ENCODE results near the gene PLK1. TPM values are rescaled to one million over a fixed set of nuclear protein-coding genes. Genes with fewer than 3 reads are reported as not detected.
"Not testable (repeated sequence)": the region's sequence is repeated elsewhere in the genome, so short reads cannot be mapped to it uniquely, and the experiment has no call there.

PLK1 gene
- total RNA-seq, 1 donor from 2014 or later, result 45.7 TPM

- Mint-ChIP-seq H3K4me3 (no peak overlapping the region), H3K4me1 (peaks cover 5% of the 10 kb centered on the region), H3K36me3 (ENCODE audit: low read depth) (no peaks in the 10 kb centered on the region), H3K9me3 (no peaks in the 10 kb centered on the region), H3K27me3 (peaks cover 16% of the 10 kb centered on the region), H3K27ac (no peak overlapping the region)
- intact Hi-C loops (cut with micrococcal nuclease), result no loop called here
- no peak for DNase-seq
Measured at GRCh38 chr16:23734176-23734893, 55.6 kb downstream of the PLK1 start.

DNA sequence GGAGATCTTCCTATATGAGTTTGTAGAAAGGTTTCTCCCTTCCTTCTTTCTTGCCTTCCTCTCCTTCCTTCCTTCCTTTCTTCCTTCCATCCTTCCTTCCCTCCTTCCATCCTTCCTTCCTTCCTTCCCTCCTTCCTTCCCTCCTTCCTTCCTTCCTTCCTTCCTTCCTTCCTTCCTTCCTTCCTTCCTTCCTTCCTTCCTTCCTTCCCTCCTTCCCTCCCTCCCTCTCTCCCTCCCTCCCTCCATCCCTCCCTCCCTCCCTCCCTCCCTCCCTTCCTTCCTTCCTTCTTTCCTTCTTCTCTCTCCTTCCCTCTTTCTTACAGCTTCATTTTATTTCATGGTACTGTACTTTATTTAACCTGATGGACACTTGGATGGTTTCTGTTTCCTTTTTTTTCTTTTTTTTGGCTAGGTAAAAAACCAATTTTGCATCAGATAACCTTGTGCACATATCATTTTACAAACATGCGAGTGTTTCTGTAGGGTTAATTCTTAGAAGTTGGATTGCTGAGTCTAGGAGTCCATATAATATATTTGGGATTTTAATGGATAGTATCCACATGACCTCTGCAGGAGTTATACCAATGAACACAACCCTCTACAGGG, 58.8 kb downstream of the PLK1 start:
- DNase-seq; H3K4me3 Mint-ChIP-seq; H3K27ac Mint-ChIP-seq; H3K4me1 Mint-ChIP-seq; H3K36me3 Mint-ChIP-seq (ENCODE audit: low read depth); H3K9me3 Mint-ChIP-seq: not testable (repeated sequence)
- peaks cover 11% of the 10 kb centered on the region for H3K27me3 Mint-ChIP-seq
- intact Hi-C loops (cut with micrococcal nuclease), result loop anchor here (5.0 kb wide), 1 partner anchor 300 kb away; no protein-coding TSS in a partner anchor

- intact Hi-C loops (cut with micrococcal nuclease), result loop anchor here (5.0 kb wide), 1 partner anchor 298 kb away; no protein-coding TSS in a partner anchor
- H3K27ac Mint-ChIP-seq, result no peak overlapping the region
Measured at GRCh38 chr16:23739516-23739915, 60.8 kb downstream of the PLK1 start.

More at GRCh38 chr16:23739516-23739915, 60.8 kb downstream of the PLK1 start:
- Mint-ChIP-seq H3K4me1 (peaks cover 5% of the 10 kb centered on the region), H3K27me3 (peaks cover 18% of the 10 kb centered on the region), H3K4me3 (no peak overlapping the region), H3K36me3 (ENCODE audit: low read depth) (no peaks in the 10 kb centered on the region), H3K9me3 (no peaks in the 10 kb centered on the region)
- no peak for DNase-seq

Other genes starting within 250 kb of the PLK1 start
- 21.6 and 25.6 TPM in 2 replicates for gene COG7, start 225.7 kb upstream of the PLK1 start, total RNA-seq
- gene GGA2, start 168.4 kb upstream of the PLK1 start, total RNA-seq, result 109 and 113 TPM in 2 replicates
- gene EARS2, start 121.5 kb upstream of the PLK1 start, total RNA-seq, result 29.7 and 31.4 TPM in 2 replicates
- gene UBFD1, start 121.2 kb upstream of the PLK1 start, total RNA-seq, result 62.0 and 70.6 TPM in 2 replicates
- 161 and 163 TPM in 2 replicates for gene NDUFAB1, start 82.6 kb upstream of the PLK1 start, total RNA-seq
- 31.2 and 35.7 TPM in 2 replicates for gene PALB2, start 37.6 kb upstream of the PLK1 start, total RNA-seq
- gene DCTN5, start 37.4 kb upstream of the PLK1 start, total RNA-seq, result 98.3 and 99.4 TPM in 2 replicates
- gene ERN2, start 34.3 kb downstream of the PLK1 start, total RNA-seq, result not detected in 2 replicates
- gene CHP2, start 76.1 kb downstream of the PLK1 start, total RNA-seq, result not detected in 2 replicates
- 79.9 and 84.2 TPM in 2 replicates for gene PRKCB, start 157.1 kb downstream of the PLK1 start, total RNA-seq

All from activated CD4-positive, alpha-beta T cell treated with anti-CD3 and anti-CD28 coated beads, Interleukin-2, amount 10 ng/mL, durations not matched to agents 24 days and 14 days (primary cell).